Tibial nerve (tissue), 4 donors: ENCODE measurements around the gene TBXAS1. TPM values are rescaled to one million over a fixed set of nuclear protein-coding genes. Genes with fewer than 3 reads are reported as not detected.

Experiments
- DNase-seq, 2 donors: peaks; one replicate each; pipeline ENCODE4 v3.0.0-alpha.2; 2019; ENCODE audit warnings: low spot score in 2 of 2
- H3K27ac ChIP-seq, 4 donors: fragments of 200-600 bp; sonication (generic) in 3 of 4; one replicate each; pipeline ENCODE4 v1.5.1; 2017 to 2019; ENCODE audit warnings: mild to moderate bottlenecking in 1 of 4
- H3K27me3 ChIP-seq, 2 donors: fragments of 200-600 bp; sonication (generic) in 1 of 2; one replicate each; pipeline versions ENCODE4 v1.5.1 to v1.6.0; 2017 to 2019
- H3K36me3 ChIP-seq, 3 donors: fragments of 200-600 bp; sonication (generic); one replicate each; pipeline ENCODE4 v1.5.1; 2018 to 2019
- H3K4me1 ChIP-seq, 4 donors: fragments of 200-600 bp; sonication (generic) in 3 of 4; one replicate each; pipeline ENCODE4 v1.5.1; 2017 to 2019
- H3K4me3 ChIP-seq, 4 donors: fragments of 200-600 bp; sonication (generic) in 3 of 4; one replicate each; pipeline ENCODE4 v1.5.1; 2017 to 2019; ENCODE audit warnings: mild to moderate bottlenecking in 1 of 4, moderate library complexity in 1 of 4
- H3K9me3 ChIP-seq, 4 donors: fragments of 200-600 bp; sonication (generic) in 3 of 4; one replicate each; pipeline ENCODE4 v1.5.1; 2017 to 2019
- EP300 ChIP-seq, 2 donors: sonication (generic); formaldehyde crosslinking; IDR thresholded peaks; one replicate each; pipeline ENCODE4 v1.6.1; 2017; ENCODE audit warnings: antibody characterized with exemption in 2 of 2, mild to moderate bottlenecking in 1 of 2
- POLR2A ChIP-seq, 2 donors: fragments of 450-650 bp; IDR thresholded peaks; one replicate each; pipeline ENCODE4 v1.6.1; 2017; ENCODE audit warnings: antibody characterized with exemption in 2 of 2, mild to moderate bottlenecking in 2 of 2, moderate library complexity in 2 of 2
- WGBS, 2 donors: methylation state at CpG; one replicate each; pipeline ENCODE4 v1.1.5; 2018; 5-methylcytosine and 5-hydroxymethylcytosine counted together
- total RNA-seq, 4 donors: library from RNA; depleted of rRNA; stranded (reverse); fragments of >200 nt; gene quantifications; one replicate each; pipeline ENCODE4 v1.1.0, GENCODE V29; 2016
- TF ChIP-seq, protein P1 (sequence below), 5 experiments: fragments of 200-600 bp in 3 of 5; fragments of 450-650 bp in 2 of 5; sonication (generic) in 3 of 5; IDR thresholded peaks; one replicate each; pipeline ENCODE4 v1.5.1; 2016 to 2019; ENCODE audit warnings: antibody characterized with exemption in 5 of 5, mild to moderate bottlenecking in 3 of 5, moderate library complexity in 2 of 5

TBXAS1 gene
- total RNA-seq, 4 donors from 2014 or later: 19.0 to 80.4 (median 30.5) TPM

DNA sequence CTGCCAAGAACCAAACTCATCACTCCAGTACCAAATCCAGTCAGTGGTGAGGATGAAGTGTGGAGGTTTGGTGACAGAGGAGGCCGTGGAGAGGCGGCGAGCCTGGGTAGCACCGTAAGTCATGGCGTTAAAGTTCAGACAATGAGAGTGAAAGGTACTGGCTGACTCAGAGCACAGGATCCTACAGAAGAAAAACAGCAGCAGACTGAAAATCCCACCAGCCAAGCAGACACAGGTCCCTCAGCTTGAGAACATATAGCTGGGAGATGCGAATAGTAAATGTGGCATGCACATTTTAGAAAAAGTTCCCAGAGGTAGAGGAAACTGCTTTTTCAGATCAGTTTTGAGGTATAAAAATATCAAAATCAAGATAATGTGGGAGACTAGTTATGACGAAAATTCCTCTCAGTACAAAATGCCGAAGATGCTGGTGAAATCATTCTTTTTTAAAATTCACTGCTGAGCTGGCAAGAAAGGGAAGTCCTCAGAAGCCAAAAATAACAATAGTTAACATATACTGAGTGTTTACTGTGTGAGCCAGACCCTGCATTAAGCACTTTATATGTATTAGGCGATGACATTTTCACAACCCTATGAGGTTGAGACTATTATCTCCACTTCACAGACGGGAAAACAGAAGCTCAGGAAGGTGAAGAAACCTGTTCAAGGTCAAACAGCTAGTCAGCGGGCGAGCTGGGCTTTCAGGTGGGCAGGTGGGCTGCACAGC, 212.8 kb downstream of the TBXAS1 start:
- TF ChIP-seq, protein P1, sequence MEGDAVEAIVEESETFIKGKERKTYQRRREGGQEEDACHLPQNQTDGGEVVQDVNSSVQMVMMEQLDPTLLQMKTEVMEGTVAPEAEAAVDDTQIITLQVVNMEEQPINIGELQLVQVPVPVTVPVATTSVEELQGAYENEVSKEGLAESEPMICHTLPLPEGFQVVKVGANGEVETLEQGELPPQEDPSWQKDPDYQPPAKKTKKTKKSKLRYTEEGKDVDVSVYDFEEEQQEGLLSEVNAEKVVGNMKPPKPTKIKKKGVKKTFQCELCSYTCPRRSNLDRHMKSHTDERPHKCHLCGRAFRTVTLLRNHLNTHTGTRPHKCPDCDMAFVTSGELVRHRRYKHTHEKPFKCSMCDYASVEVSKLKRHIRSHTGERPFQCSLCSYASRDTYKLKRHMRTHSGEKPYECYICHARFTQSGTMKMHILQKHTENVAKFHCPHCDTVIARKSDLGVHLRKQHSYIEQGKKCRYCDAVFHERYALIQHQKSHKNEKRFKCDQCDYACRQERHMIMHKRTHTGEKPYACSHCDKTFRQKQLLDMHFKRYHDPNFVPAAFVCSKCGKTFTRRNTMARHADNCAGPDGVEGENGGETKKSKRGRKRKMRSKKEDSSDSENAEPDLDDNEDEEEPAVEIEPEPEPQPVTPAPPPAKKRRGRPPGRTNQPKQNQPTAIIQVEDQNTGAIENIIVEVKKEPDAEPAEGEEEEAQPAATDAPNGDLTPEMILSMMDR (IDR thresholded peaks at IDR 0.05): no peak
- no peak for TF ChIP-seq POLR2A (IDR thresholded peaks at IDR 0.05)
- TF ChIP-seq EP300 (IDR thresholded peaks at IDR 0.05): no peak
- Histone ChIP-seq H3K4me1 (peaks cover 0 to 4% (median 0%) of the 10 kb centered on the region in 4 donors), H3K9me3 (no peaks in the 10 kb centered on the region), H3K27me3 (no peaks in the 10 kb centered on the region), H3K36me3 (peaks cover 0 to 91% (median 0%) of the 10 kb centered on the region in 3 donors), H3K4me3 (no peak overlapping the region), H3K27ac (no peak overlapping the region)
- 84 to 87% methylated on average over 12 of the region's 12 CpGs for whole genome bisulfite sequencing, 2 donors
- no peak for DNase-seq

DNA sequence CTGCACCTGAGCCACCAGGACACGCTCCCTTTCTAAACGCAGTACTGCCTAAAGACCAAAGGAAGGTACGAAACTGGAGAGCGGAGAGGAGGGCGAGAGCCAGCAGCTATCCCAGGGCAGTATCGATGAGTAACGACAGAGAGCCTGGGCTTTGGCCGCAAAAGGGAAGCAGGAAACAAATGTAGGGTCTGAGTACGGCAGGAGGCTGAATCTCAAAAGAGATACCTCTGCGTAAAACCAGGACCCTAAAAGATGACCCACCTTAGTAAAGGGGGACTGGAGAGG, 213.3 kb downstream of the TBXAS1 start:
- 78 to 79% methylated on average over 10 of the region's 10 CpGs for WGBS, 2 donors

DNA sequence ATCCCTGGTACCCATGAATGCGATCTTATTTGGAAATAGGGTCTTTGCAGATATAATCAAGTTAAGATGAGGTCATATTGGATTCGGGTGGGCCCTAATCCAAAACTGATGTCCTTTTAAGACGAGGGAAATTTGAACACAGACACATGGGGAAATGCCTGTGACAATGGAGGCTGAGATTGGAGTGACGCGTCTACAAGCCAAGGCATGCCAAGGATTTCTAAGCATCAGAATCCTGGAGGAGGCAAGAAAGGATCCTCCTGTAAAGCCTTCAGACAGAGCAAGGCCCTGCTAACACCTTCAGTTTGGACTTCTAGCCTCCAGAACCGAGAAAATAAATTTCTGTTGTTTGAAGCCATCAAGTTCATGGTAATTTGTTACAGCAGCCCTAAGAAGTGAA, 215.2 kb downstream of the TBXAS1 start:
- TF ChIP-seq EP300 (IDR thresholded peaks at IDR 0.05) (no peak), POLR2A (IDR thresholded peaks at IDR 0.05) (no peak)
- TF ChIP-seq, protein P1 (IDR thresholded peaks at IDR 0.05): no peak
- Histone ChIP-seq H3K36me3 (peaks cover 0 to 86% (median 0%) of the 10 kb centered on the region in 3 donors), H3K27ac (no peak overlapping the region), H3K27me3 (no peaks in the 10 kb centered on the region), H3K9me3 (no peaks in the 10 kb centered on the region), H3K4me3 (no peak overlapping the region), H3K4me1 (peaks cover 0 to 7% (median 0%) of the 10 kb centered on the region in 4 donors)
- WGBS, 2 donors: 93% methylated on average over 6 of the region's 6 CpGs
- no peak for DNase-seq

More for the DNA sequence above, 213.3 kb downstream of the TBXAS1 start:
- H3K27ac ChIP-seq: no peak overlapping the region
- TF ChIP-seq, protein P1 (IDR thresholded peaks at IDR 0.05): no peak
- TF ChIP-seq EP300 (IDR thresholded peaks at IDR 0.05): no peak
- no peak for TF ChIP-seq POLR2A (IDR thresholded peaks at IDR 0.05)
- H3K9me3 ChIP-seq: no peaks in the 10 kb centered on the region
- no peak overlapping the region for H3K4me3 ChIP-seq
- H3K36me3 ChIP-seq: peaks cover 0 to 91% (median 0%) of the 10 kb centered on the region in 3 donors
- no peaks in the 10 kb centered on the region for H3K27me3 ChIP-seq
- no peak for DNase-seq
- peaks cover 0 to 4% (median 0%) of the 10 kb centered on the region in 4 donors for H3K4me1 ChIP-seq

DNA sequence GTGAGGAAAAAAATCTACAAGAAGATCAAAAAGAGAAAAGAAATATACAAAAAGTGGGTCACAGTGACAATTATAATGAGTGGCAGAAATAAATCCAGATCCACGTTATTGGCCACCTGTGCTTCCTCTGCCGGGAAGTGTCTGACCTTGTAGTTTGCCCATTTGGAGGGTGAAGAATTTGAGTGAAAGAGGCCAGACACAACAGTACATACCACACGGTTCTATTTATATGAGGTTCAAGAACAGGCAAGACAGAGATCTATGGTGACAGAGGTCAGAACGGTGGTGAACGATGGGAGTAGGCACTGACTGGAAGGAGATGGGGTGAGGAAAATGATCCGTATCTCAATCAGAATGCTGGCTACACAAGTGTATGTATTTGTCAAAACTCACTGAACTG, 216.6 kb downstream of the TBXAS1 start:
- H3K4me1 ChIP-seq: peaks cover 0 to 12% (median 0%) of the 10 kb centered on the region in 4 donors
- H3K27me3 ChIP-seq: no peaks in the 10 kb centered on the region
- WGBS, 2 donors: 55 to 68% methylated on average over 6 of the region's 6 CpGs
- DNase-seq: no peak
- no peak overlapping the region for H3K4me3 ChIP-seq
- H3K9me3 ChIP-seq: no peaks in the 10 kb centered on the region
- peaks cover 0 to 76% (median 0%) of the 10 kb centered on the region in 3 donors for H3K36me3 ChIP-seq
- TF ChIP-seq EP300 (IDR thresholded peaks at IDR 0.05) (no peak), POLR2A (IDR thresholded peaks at IDR 0.05) (no peak)
- TF ChIP-seq, protein P1 (IDR thresholded peaks at IDR 0.05): no peak
- no peak overlapping the region for H3K27ac ChIP-seq

DNA sequence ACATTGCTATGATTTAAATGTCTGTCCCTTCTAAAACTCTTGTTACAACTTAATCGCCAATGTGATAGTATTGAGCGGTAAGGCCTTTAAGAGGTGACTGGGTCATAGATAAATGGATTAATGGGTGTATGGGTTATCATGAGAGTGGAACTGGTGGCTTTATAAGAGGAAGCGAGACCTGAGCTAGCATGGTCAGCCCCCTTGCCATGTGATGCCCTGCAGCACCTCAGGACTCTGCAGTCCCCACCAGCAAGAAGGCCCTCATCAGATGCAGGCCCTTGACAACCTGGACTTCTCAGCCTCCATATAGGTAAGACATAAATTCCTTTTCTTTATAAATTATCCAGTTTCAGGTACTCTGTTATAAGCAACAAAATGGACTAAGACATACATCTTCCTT, 218.1 kb downstream of the TBXAS1 start:
- no peak for TF ChIP-seq EP300 (IDR thresholded peaks at IDR 0.05)
- no peak for TF ChIP-seq POLR2A (IDR thresholded peaks at IDR 0.05)
- TF ChIP-seq, protein P1 (IDR thresholded peaks at IDR 0.05): no peak
- Histone ChIP-seq H3K27ac (no peak overlapping the region), H3K27me3 (no peaks in the 10 kb centered on the region), H3K4me1 (peaks cover 0 to 12% (median 0%) of the 10 kb centered on the region in 4 donors), H3K36me3 (peaks cover 0 to 72% (median 0%) of the 10 kb centered on the region in 3 donors), H3K4me3 (no peak overlapping the region), H3K9me3 (no peaks in the 10 kb centered on the region)
- DNase-seq: no peak
- WGBS, 2 donors: 97 to 99% methylated on average over 3 of the region's 3 CpGs
